Panc1 (cell line): ENCODE data around the gene PBX1.

Source experiments
- POLR2AphosphoS5 ChIP-seq: IDR thresholded peaks from 2 replicates; pipeline ENCODE4 v1.6.1; 2012; ENCODE audit warnings: mild to moderate bottlenecking, low read depth, low read length, moderate library complexity
- SIN3A ChIP-seq: IDR thresholded peaks from 2 replicates; pipeline ENCODE4 v1.6.1; 2012; ENCODE audit warnings: low read depth, mild to moderate bottlenecking, low read length, moderate library complexity, borderline replicate concordance; ENCODE audit not compliant: insufficient read depth
- TF ChIP-seq, protein P1 (sequence below): fragments of 450-650 bp; IDR thresholded peaks from 2 replicates; pipeline ENCODE4 v1.5.1; 2017; ENCODE audit warnings: mild to moderate bottlenecking
- TF ChIP-seq, protein P2 (sequence below), 2 experiments: IDR thresholded peaks; 2 replicates each; pipeline ENCODE4 v1.6.1; 2011 to 2012; ENCODE audit warnings: low read depth in 2 of 2, control low read depth in 1 of 2, low read length in 1 of 2, mild to moderate bottlenecking in 1 of 2, moderate library complexity in 1 of 2; ENCODE audit not compliant: insufficient read depth in 1 of 2

DNA sequence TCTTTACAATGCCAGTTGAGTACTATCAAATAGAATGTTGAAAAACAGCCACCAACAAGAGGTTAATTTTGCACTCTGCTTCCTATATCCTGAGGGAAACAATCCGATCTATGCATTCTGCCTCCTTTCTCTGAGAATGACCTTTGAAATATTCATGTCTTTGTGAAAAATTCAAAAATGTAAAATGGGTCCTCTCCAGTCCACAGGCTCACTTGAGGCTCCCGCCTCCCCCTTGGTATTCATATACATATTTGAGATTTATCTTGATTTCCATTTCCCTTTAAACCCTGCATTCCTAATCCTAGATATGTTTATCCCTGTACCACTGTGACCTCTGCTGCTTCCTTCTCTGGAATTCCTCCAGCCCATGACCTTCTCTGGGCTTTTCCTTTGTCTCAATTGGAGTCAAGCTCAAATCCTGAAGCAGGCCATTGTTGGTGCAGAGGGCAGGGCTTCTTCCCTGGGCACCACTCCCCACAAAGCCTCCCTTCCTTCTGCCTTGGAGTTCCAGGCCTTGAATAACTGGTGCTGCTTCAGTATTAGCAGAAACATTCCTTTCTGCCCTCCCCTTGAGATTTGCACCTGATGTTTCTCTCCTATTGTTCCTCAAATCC, 296.8 kb downstream of the PBX1 start:
- TF ChIP-seq, protein P1, sequence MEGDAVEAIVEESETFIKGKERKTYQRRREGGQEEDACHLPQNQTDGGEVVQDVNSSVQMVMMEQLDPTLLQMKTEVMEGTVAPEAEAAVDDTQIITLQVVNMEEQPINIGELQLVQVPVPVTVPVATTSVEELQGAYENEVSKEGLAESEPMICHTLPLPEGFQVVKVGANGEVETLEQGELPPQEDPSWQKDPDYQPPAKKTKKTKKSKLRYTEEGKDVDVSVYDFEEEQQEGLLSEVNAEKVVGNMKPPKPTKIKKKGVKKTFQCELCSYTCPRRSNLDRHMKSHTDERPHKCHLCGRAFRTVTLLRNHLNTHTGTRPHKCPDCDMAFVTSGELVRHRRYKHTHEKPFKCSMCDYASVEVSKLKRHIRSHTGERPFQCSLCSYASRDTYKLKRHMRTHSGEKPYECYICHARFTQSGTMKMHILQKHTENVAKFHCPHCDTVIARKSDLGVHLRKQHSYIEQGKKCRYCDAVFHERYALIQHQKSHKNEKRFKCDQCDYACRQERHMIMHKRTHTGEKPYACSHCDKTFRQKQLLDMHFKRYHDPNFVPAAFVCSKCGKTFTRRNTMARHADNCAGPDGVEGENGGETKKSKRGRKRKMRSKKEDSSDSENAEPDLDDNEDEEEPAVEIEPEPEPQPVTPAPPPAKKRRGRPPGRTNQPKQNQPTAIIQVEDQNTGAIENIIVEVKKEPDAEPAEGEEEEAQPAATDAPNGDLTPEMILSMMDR = no peak
- TF ChIP-seq POLR2AphosphoS5 (no peak), SIN3A (no peak)
- TF ChIP-seq, protein P2, sequence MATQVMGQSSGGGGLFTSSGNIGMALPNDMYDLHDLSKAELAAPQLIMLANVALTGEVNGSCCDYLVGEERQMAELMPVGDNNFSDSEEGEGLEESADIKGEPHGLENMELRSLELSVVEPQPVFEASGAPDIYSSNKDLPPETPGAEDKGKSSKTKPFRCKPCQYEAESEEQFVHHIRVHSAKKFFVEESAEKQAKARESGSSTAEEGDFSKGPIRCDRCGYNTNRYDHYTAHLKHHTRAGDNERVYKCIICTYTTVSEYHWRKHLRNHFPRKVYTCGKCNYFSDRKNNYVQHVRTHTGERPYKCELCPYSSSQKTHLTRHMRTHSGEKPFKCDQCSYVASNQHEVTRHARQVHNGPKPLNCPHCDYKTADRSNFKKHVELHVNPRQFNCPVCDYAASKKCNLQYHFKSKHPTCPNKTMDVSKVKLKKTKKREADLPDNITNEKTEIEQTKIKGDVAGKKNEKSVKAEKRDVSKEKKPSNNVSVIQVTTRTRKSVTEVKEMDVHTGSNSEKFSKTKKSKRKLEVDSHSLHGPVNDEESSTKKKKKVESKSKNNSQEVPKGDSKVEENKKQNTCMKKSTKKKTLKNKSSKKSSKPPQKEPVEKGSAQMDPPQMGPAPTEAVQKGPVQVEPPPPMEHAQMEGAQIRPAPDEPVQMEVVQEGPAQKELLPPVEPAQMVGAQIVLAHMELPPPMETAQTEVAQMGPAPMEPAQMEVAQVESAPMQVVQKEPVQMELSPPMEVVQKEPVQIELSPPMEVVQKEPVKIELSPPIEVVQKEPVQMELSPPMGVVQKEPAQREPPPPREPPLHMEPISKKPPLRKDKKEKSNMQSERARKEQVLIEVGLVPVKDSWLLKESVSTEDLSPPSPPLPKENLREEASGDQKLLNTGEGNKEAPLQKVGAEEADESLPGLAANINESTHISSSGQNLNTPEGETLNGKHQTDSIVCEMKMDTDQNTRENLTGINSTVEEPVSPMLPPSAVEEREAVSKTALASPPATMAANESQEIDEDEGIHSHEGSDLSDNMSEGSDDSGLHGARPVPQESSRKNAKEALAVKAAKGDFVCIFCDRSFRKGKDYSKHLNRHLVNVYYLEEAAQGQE (IDR thresholded peaks at IDR 0.05; ENCODE audit: insufficient read depth in 1 of 2, low read depth in 2 of 2, low read length in 1 of 2) = no peak
